Skeletal muscle satellite cell (primary cell): Measurements from ENCODE around the gene ALDH1B1.
A peak's percentile ranks its signal among the peaks of the same experiment; 100 is the strongest.
"Not testable (repeated sequence)": the region's sequence is repeated elsewhere in the genome, so short reads cannot be mapped to it uniquely, and the experiment has no call there.

Source experiments
- H3K27me3 ChIP-seq: 2 replicates; pipeline ENCODE4 v1.7.0; 2013; ENCODE audit warnings: low read length; ENCODE audit not compliant: control insufficient read depth, insufficient read depth
- H3K36me3 ChIP-seq: 2 replicates; pipeline ENCODE4 v1.7.0; 2013; ENCODE audit warnings: mild to moderate bottlenecking, control low read depth, low read length; ENCODE audit not compliant: insufficient read depth
- H3K4me1 ChIP-seq: 2 replicates; pipeline ENCODE4 v1.7.0; 2013; ENCODE audit warnings: low read length; ENCODE audit not compliant: control insufficient read depth, insufficient read depth
- H3K4me2 ChIP-seq: 2 replicates; pipeline ENCODE4 v1.7.0; 2013; ENCODE audit warnings: mild to moderate bottlenecking, low read length
- H3K4me3 ChIP-seq: 2 replicates; pipeline ENCODE4 v1.7.0; 2013; ENCODE audit warnings: low read length
- H3K9ac ChIP-seq: 2 replicates; pipeline ENCODE4 v1.7.0; 2013; ENCODE audit warnings: mild to moderate bottlenecking, low read depth, low read length, moderate library complexity
- H3K9me3 ChIP-seq: replicated peaks from 2 replicates; pipeline ENCODE4 v1.7.0; 2013; ENCODE audit warnings: mild to moderate bottlenecking, control low read depth, low read length

The ALDH1B1 gene

GRCh38 chr9:38363589-38363925 lies 28.9 kb upstream of the ALDH1B1 start:
- H3K9me3 ChIP-seq = no peaks in the 10 kb centered on the region
- peaks cover 5% of the 10 kb centered on the region for H3K27me3 ChIP-seq
- H3K4me3 ChIP-seq = peak overlapping the region; percentile 56
- H3K36me3 ChIP-seq = no peaks in the 10 kb centered on the region
- H3K9ac ChIP-seq = no peak overlapping the region
- peak overlapping the region; percentile 75 for H3K4me2 ChIP-seq
- H3K4me1 ChIP-seq = peaks cover 9% of the 10 kb centered on the region

GRCh38 chr9:38367898-38368297 lies 24.6 kb upstream of the ALDH1B1 start:
- Histone ChIP-seq H3K27me3 (peaks cover 30% of the 10 kb centered on the region), H3K36me3 (no peaks in the 10 kb centered on the region), H3K9me3 (no peaks in the 10 kb centered on the region), H3K9ac (no peak overlapping the region), H3K4me3 (no peak overlapping the region), H3K4me1 (peaks cover 5% of the 10 kb centered on the region), H3K4me2 (no peak overlapping the region)

- no peaks in the 10 kb centered on the region for H3K36me3 ChIP-seq
- H3K27me3 ChIP-seq = peaks cover 32% of the 10 kb centered on the region
- H3K4me3 ChIP-seq = no peak overlapping the region
- H3K4me1 ChIP-seq = no peaks in the 10 kb centered on the region
- no peaks in the 10 kb centered on the region for H3K9me3 ChIP-seq
- H3K4me2 ChIP-seq = no peak overlapping the region
- H3K9ac ChIP-seq = no peak overlapping the region
Observed at GRCh38 chr9:38368731-38369130, 23.8 kb upstream of the ALDH1B1 start.

- Histone ChIP-seq H3K36me3 (no peaks in the 10 kb centered on the region), H3K9me3 (no peaks in the 10 kb centered on the region), H3K4me1 (no peaks in the 10 kb centered on the region), H3K27me3 (peaks cover 42% of the 10 kb centered on the region), H3K4me2 (no peak overlapping the region), H3K4me3 (no peak overlapping the region), H3K9ac (no peak overlapping the region)
Observed at GRCh38 chr9:38370176-38370575, 22.3 kb upstream of the ALDH1B1 start.

- Histone ChIP-seq H3K36me3 (no peaks in the 10 kb centered on the region), H3K4me1 (no peaks in the 10 kb centered on the region), H3K9ac (no peak overlapping the region), H3K9me3 (no peaks in the 10 kb centered on the region), H3K4me2 (no peak overlapping the region), H3K27me3 (peaks cover 42% of the 10 kb centered on the region), H3K4me3 (no peak overlapping the region)
Observed at GRCh38 chr9:38371495-38371894, 21.0 kb upstream of the ALDH1B1 start.

- H3K9me3 ChIP-seq = no peaks in the 10 kb centered on the region
- peaks cover 42% of the 10 kb centered on the region for H3K27me3 ChIP-seq
- H3K36me3 ChIP-seq = no peaks in the 10 kb centered on the region
- no peak overlapping the region for H3K9ac ChIP-seq
- H3K4me2 ChIP-seq = no peak overlapping the region
- no peak overlapping the region for H3K4me3 ChIP-seq
- no peaks in the 10 kb centered on the region for H3K4me1 ChIP-seq
Observed at GRCh38 chr9:38372762-38373619, 19.5 kb upstream of the ALDH1B1 start.

GRCh38 chr9:38373679-38374078 lies 18.8 kb upstream of the ALDH1B1 start:
- H3K4me1 ChIP-seq = no peaks in the 10 kb centered on the region
- no peaks in the 10 kb centered on the region for H3K9me3 ChIP-seq
- no peaks in the 10 kb centered on the region for H3K36me3 ChIP-seq
- H3K4me3 ChIP-seq = no peak overlapping the region
- no peak overlapping the region for H3K9ac ChIP-seq
- H3K27me3 ChIP-seq = peaks cover 42% of the 10 kb centered on the region
- no peak overlapping the region for H3K4me2 ChIP-seq

- no peak overlapping the region for H3K4me2 ChIP-seq
- H3K4me3 ChIP-seq = no peak overlapping the region
- H3K4me1 ChIP-seq = peaks cover 3% of the 10 kb centered on the region
Observed at GRCh38 chr9:38374847-38375571, 17.5 kb upstream of the ALDH1B1 start.

GRCh38 chr9:38375572-38375963 lies 16.9 kb upstream of the ALDH1B1 start:
- Histone ChIP-seq H3K4me2 (no peak overlapping the region), H3K4me3 (no peak overlapping the region), H3K36me3 (no peaks in the 10 kb centered on the region), H3K27me3 (peaks cover 33% of the 10 kb centered on the region), H3K4me1 (peaks cover 5% of the 10 kb centered on the region), H3K9ac (no peak overlapping the region), H3K9me3 (no peaks in the 10 kb centered on the region)

More at GRCh38 chr9:38374847-38375571, 17.5 kb upstream of the ALDH1B1 start:
- Histone ChIP-seq H3K9me3 (no peaks in the 10 kb centered on the region), H3K27me3 (peaks cover 33% of the 10 kb centered on the region), H3K9ac (no peak overlapping the region), H3K36me3 (no peaks in the 10 kb centered on the region)

GRCh38 chr9:38376021-38376670 lies 16.4 kb upstream of the ALDH1B1 start:
- Histone ChIP-seq H3K4me2 (no peak overlapping the region), H3K9ac (no peak overlapping the region), H3K4me1 (peaks cover 5% of the 10 kb centered on the region), H3K4me3 (no peak overlapping the region), H3K36me3 (no peaks in the 10 kb centered on the region), H3K27me3 (peaks cover 29% of the 10 kb centered on the region), H3K9me3 (no peaks in the 10 kb centered on the region)

- H3K4me2 ChIP-seq, H3K4me3 ChIP-seq, H3K36me3 ChIP-seq, H3K4me1 ChIP-seq, H3K9ac ChIP-seq, H3K9me3 ChIP-seq: not testable (repeated sequence)
- H3K27me3 ChIP-seq = peaks cover 21% of the 10 kb centered on the region
Observed at GRCh38 chr9:38377336-38378083, 15.0 kb upstream of the ALDH1B1 start.
